Measurements from ENCODE around the gene CTSG.
"Not testable (repeated sequence)": the region's sequence is repeated elsewhere in the genome, so short reads cannot be mapped to it uniquely, and the experiment has no call there.

The CTSG gene

GRCh38 chr14:24535737-24536136, 40.3 kb downstream of the CTSG start:
- no peak for DNase-seq

DNA sequence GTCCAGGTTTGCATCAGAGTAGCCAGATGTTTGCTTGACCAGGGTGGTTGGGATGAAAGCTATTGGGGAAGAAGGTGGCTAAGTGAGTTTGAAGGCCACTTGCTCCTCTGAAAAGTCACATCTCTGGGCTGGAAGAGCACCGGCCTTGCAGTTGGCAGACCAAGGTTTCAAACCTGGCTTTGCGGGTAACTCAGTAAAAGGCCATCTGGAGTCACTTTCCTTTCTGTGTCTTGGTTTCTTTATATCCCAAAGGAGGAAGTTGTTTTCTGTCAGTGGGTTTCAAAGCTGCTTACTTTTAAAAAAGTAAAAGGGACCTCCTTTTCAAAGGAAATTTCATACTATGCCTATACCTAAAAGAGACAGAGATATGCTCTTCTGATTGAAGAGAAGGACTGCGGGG, 41.8 kb downstream of the CTSG start:
- no peak for DNase-seq

DNA sequence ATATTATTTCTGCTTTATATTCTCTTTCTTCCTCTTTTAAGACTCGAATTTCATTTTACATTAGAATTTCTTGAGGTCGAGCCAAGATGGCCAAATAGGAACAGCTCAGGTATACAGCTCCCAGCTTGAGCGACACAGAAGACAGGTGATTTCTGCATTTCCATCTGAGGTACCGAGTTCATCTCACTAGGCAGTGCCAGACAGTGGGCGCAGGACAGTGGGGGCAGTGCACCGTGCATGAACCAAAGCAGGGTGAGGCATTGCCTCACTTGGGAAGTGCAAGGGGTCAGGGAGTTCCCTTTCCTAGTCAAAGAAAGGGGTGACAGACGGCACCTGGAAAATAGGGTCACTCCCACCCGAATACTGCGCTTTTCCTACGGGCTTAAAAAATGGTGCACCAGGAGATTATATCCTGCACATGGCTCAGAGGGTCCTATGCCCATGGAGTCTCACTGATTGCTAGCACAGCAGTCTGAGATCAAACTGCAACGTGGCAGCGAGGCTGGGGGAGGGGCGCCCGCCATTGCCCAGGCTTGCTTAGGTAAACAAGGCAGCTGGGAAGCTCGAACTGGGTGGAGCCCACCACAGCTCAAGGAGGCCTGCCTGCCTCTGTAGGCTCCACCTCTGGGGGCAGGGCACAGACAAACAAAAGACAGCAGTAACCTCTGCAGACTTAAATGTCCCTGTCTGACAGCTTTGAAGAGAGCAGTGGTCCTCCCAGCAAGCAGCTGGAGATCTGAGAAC, 50.0 kb downstream of the CTSG start:
- DNase-seq, result not testable (repeated sequence)

Measured in CD4-positive, alpha-beta T cell treated with Interleukin-4 for 1 hour (primary cell).